ENCODE measurements around the gene ZFHX3. TPM values are rescaled to one million over a fixed set of nuclear protein-coding genes. Genes with fewer than 3 reads are reported as not detected.

Gene ZFHX3
- total and polyA plus RNA-seq, 10 donors, result 0.47 to 18.5 (median 11.1) TPM

- no peak for TF ChIP-seq CTCF (IDR thresholded peaks at IDR 0.05 in 8 of 11, conservative IDR thresholded peaks at IDR 0.05 in 3 of 11)
- no peak for TF ChIP-seq POLR2AphosphoS5 (IDR thresholded peaks at IDR 0.05)
- no peak for TF ChIP-seq POLR2A (IDR thresholded peaks at IDR 0.05)
- 89 to 98% (median 92%) methylated on average over 1 of the region's 1 CpG for WGBS, 5 donors
- Histone ChIP-seq H3K4me3 (no peak overlapping the region), H3K36me3 (no peaks in the 10 kb centered on the region), H3K4me1 (peaks cover 0 to 50% (median 8%) of the 10 kb centered on the region in 6 donors), H3K9me3 (no peaks in the 10 kb centered on the region), H3K27me3 (replicated peaks in 1 of 7) (no peaks in the 10 kb centered on the region), H3K27ac (peak overlapping the region in 1 of 8 donors; percentile 46)
- intact Hi-C loops (cut with DNase I; ENCODE audit: low total_unique reads), result no loop called here
- DNase-seq, result no peak
Observed at GRCh38 chr16:72988569-72988968, 59.4 kb downstream of the ZFHX3 start.

DNA sequence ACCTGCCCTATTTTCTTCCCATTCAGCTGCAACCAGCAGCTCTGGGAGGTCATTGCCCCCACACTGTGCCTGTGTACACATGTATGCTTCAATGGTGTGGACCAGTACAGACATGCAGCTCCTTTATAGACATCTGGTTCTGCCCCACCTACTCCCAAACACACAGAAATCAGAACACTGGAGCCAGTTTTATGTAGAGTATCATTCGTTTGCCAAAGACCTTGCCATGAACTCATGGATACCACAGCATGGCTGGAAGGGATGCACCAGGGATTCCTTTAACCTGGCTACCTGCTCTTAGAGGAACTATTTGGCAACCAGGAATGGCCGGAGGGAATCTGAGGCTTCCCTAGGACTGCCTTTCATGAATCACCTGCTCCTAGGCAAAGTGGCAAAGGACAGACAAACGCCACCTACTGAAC is 60.4 kb downstream of the ZFHX3 start:
- peaks cover 0 to 50% (median 8%) of the 10 kb centered on the region in 6 donors for H3K4me1 ChIP-seq
- TF ChIP-seq CTCF (IDR thresholded peaks at IDR 0.05 in 8 of 11, conservative IDR thresholded peaks at IDR 0.05 in 3 of 11), result no peak
- TF ChIP-seq POLR2A (IDR thresholded peaks at IDR 0.05), result no peak
- no peak for TF ChIP-seq POLR2AphosphoS5 (IDR thresholded peaks at IDR 0.05)
- intact Hi-C loops (cut with DNase I; ENCODE audit: low total_unique reads), result no loop called here
- H3K4me3 ChIP-seq, result no peak overlapping the region
- H3K9me3 ChIP-seq, result no peaks in the 10 kb centered on the region
- WGBS, 5 donors, result 87 to 93% (median 89%) methylated on average over 3 of the region's 3 CpGs
- no peak for DNase-seq
- no peaks in the 10 kb centered on the region for H3K27me3 ChIP-seq (replicated peaks in 1 of 7)
- no peak overlapping the region for H3K27ac ChIP-seq
- no peaks in the 10 kb centered on the region for H3K36me3 ChIP-seq

GRCh38 chr16:72985995-72986394 is 61.9 kb downstream of the ZFHX3 start:
- Histone ChIP-seq H3K27ac (peak overlapping the region in 4 of 8 donors; percentile 50 to 73 (median 62)), H3K36me3 (no peaks in the 10 kb centered on the region), H3K4me3 (no peak overlapping the region), H3K9me3 (no peaks in the 10 kb centered on the region), H3K27me3 (replicated peaks in 1 of 7) (no peaks in the 10 kb centered on the region), H3K4me1 (peaks cover 0 to 38% (median 8%) of the 10 kb centered on the region in 6 donors)
- TF ChIP-seq POLR2AphosphoS5 (IDR thresholded peaks at IDR 0.05), result peak in 2 of 3 donors; percentile 13 to 33
- no peak for TF ChIP-seq CTCF (IDR thresholded peaks at IDR 0.05 in 8 of 11, conservative IDR thresholded peaks at IDR 0.05 in 3 of 11)
- WGBS, 5 donors, result 42 to 67% (median 56%) methylated on average over 7 of the region's 7 CpGs
- DNase-seq, result no peak
- intact Hi-C loops (cut with DNase I; ENCODE audit: low total_unique reads), result no loop called here

GRCh38 chr16:72985148-72985941 is 62.6 kb downstream of the ZFHX3 start:
- intact Hi-C loops (cut with DNase I; ENCODE audit: low total_unique reads), result no loop called here
- H3K9me3 ChIP-seq, result no peaks in the 10 kb centered on the region

More at GRCh38 chr16:72985148-72985941, 62.6 kb downstream of the ZFHX3 start:
- whole genome bisulfite sequencing, 5 donors, result 71 to 81% (median 79%) methylated on average over 11 of the region's 11 CpGs
- Histone ChIP-seq H3K36me3 (no peaks in the 10 kb centered on the region), H3K27ac (peak overlapping the region in 5 of 8 donors; percentile 39 to 73 (median 62)), H3K27me3 (replicated peaks in 1 of 7) (no peaks in the 10 kb centered on the region), H3K4me3 (no peak overlapping the region), H3K4me1 (peaks cover 0 to 33% (median 5%) of the 10 kb centered on the region in 6 donors)
- TF ChIP-seq POLR2AphosphoS5 (IDR thresholded peaks at IDR 0.05) (peak in 1 of 3 donors; percentile 11), CTCF (IDR thresholded peaks at IDR 0.05 in 8 of 11, conservative IDR thresholded peaks at IDR 0.05 in 3 of 11) (no peak), POLR2A (IDR thresholded peaks at IDR 0.05) (no peak)
- no peak for DNase-seq
